K562 (cell line): Measurements from ENCODE around the gene PFN3. TPM values are rescaled to one million over a fixed set of nuclear protein-coding genes. Genes with fewer than 3 reads are reported as not detected.

ENCODE experiments used
- ATAC-seq: fragments of 200-7000 bp; cut with Tn5 transposase; 3 replicates; pipeline ENCODE4 v1.9.1; 2020; ENCODE audit warnings: moderate library complexity
- BruUV-seq: library from RNA; stranded (reverse); fragments of 400-500 nt; replicated peaks from 2 replicates; lab custom pipeline; 2021; lab: Mats Ljungman, UMichigan
- CTCF ChIA-PET: fragments of 300-600 bp; formaldehyde crosslinking; extraction: SDS; loops from one replicate; lab custom pipeline; 2021; ENCODE audit warnings: low intra/inter-chr PET ratio; lab: Yijun Ruan, JAX
- POLR2A ChIA-PET: fragments of 300-600, 350-650 bp; sonication (Branson Sonifier 250); formaldehyde crosslinking; extraction: SDS; loops from one replicate; lab custom pipeline; 2021; ENCODE audit warnings: antibody characterized with exemption, inconsistent platforms; lab: Yijun Ruan, JAX
- DNase-seq, 4 experiments: peaks; one replicate each; pipeline versions ENCODE4 v3.0.0 to v3.0.0-alpha.2; 2011 to 2018; ENCODE audit warnings: low spot score in 3 of 4, mixed read lengths in 3 of 4; ENCODE audit errors: extremely low read depth in 1 of 4
- FAIRE-seq: peaks from 2 replicates; lab custom pipeline; 2011; peaks lifted over from hg19 to GRCh38; lab: Jason Lieb, UNC
- H2AFZ ChIP-seq: 2 replicates; pipeline ENCODE4 v1.6.0; 2011; ENCODE audit warnings: low read depth, low read length, control low read depth, inconsistent platforms
- H3K27ac ChIP-seq: fragments of 200-600 bp; 3 replicates; pipeline ENCODE4 v1.8.0; 2011; ENCODE audit warnings: low read depth, mild to moderate bottlenecking, control low read depth, inconsistent platforms, low read length, moderate library complexity, mixed read lengths; ENCODE audit errors: extremely low read depth
- H3K27me3 ChIP-seq, 2 experiments: fragments of 300-600 bp in 1 of 2; 2 replicates in 1 of 2; 3 replicates in 1 of 2; pipeline versions ENCODE4 v1.6.0 to v1.8.0; 2011; ENCODE audit warnings: inconsistent platforms in 2 of 2, low read length in 2 of 2, mild to moderate bottlenecking in 1 of 2, mixed read lengths in 1 of 2, moderate library complexity in 1 of 2; ENCODE audit not compliant: control insufficient read depth in 2 of 2, insufficient read depth in 2 of 2
- H3K36me3 ChIP-seq: fragments of 300-600 bp; 3 replicates; pipeline ENCODE4 v1.8.0; 2011; ENCODE audit warnings: mild to moderate bottlenecking, low read length, inconsistent platforms; ENCODE audit not compliant: control insufficient read depth, insufficient read depth
- H3K4me1 ChIP-seq, 2 experiments: fragments of 200-600 bp in 1 of 2; replicated peaks in 1 of 2; 2 replicates in 1 of 2; 3 replicates in 1 of 2; pipeline versions ENCODE4 v1.5.1 to v1.8.0; 2011; ENCODE audit warnings: inconsistent platforms in 2 of 2, low read length in 2 of 2, mild to moderate bottlenecking in 1 of 2, mixed read lengths in 1 of 2, moderate library complexity in 1 of 2; ENCODE audit not compliant: control insufficient read depth in 2 of 2, insufficient read depth in 2 of 2
- H3K4me2 ChIP-seq: 2 replicates; pipeline ENCODE4 v1.6.1; 2011; ENCODE audit warnings: low read length, control low read depth, inconsistent platforms, mixed read lengths; ENCODE audit not compliant: insufficient read depth
- H3K4me3 ChIP-seq: fragments of 200-600 bp; sonication (generic), shearing (Covaris generic); 2 replicates; pipeline ENCODE4 v1.5.1; 2016; ENCODE audit warnings: control low read depth, inconsistent platforms
- H3K79me2 ChIP-seq: fragments of 200-600 bp; 3 replicates; pipeline ENCODE4 v1.8.0; 2011; ENCODE audit warnings: low read length, inconsistent platforms; ENCODE audit not compliant: control insufficient read depth, insufficient read depth
- H3K9ac ChIP-seq, 2 experiments: 2 replicates each; pipeline versions ENCODE4 v1.6.0 to v1.6.1; 2011; ENCODE audit warnings: low read depth in 2 of 2, low read length in 2 of 2, control low read depth in 1 of 2, inconsistent platforms in 1 of 2, mild to moderate bottlenecking in 1 of 2, mixed read lengths in 1 of 2; ENCODE audit not compliant: insufficient read depth in 1 of 2
- H3K9me1 ChIP-seq: one replicate; pipeline ENCODE4 v1.6.0; 2011; ENCODE audit warnings: inconsistent platforms, mild to moderate bottlenecking, low read length, moderate library complexity; ENCODE audit not compliant: control insufficient read depth, insufficient read depth
- H3K9me3 ChIP-seq: replicated peaks from 2 replicates; pipeline ENCODE4 v1.5.1; 2011; ENCODE audit warnings: low read depth, low read length, inconsistent platforms; ENCODE audit not compliant: control insufficient read depth, insufficient read depth
- H4K20me1 ChIP-seq: replicated peaks from 2 replicates; pipeline ENCODE4 v1.6.1; 2011; ENCODE audit warnings: low read length, inconsistent platforms, mixed read lengths; ENCODE audit not compliant: control insufficient read depth, insufficient read depth
- CSDE1 ChIP-seq, 2 experiments: fragments of 450-650 bp; IDR thresholded peaks; 2 replicates each; pipeline ENCODE4 v1.6.1; 2016; ENCODE audit warnings: mild to moderate bottlenecking in 1 of 2
- ESRRA ChIP-seq: fragments of 450-650 bp; IDR thresholded peaks from 2 replicates; pipeline ENCODE4 v1.6.1; 2014; ENCODE audit warnings: low read depth, mild to moderate bottlenecking, moderate library complexity, borderline replicate concordance
- FOXK1 ChIP-seq: sonication (generic); formaldehyde crosslinking; IDR thresholded peaks from 2 replicates; pipeline ENCODE4 v1.8.0; 2022; ENCODE audit warnings: missing genetic modification reagents, mild to moderate bottlenecking, borderline replicate concordance
- GATA2 ChIP-seq: sonication (generic); formaldehyde crosslinking; IDR thresholded peaks from 2 replicates; pipeline ENCODE4 v1.4.0; 2020; ENCODE audit warnings: mild to moderate bottlenecking, missing genetic modification reagents
- HDAC1 ChIP-seq, 2 experiments: fragments of 450-650 bp; IDR thresholded peaks; 2 replicates each; pipeline ENCODE4 v1.6.1; 2016 to 2017; ENCODE audit warnings: inconsistent platforms in 1 of 2, mild to moderate bottlenecking in 1 of 2, moderate library complexity in 1 of 2
- PCBP1 ChIP-seq: fragments of 200-400 bp; formaldehyde crosslinking; IDR thresholded peaks from 2 replicates; pipeline ENCODE4 v1.6.1; 2018; ENCODE audit warnings: mild to moderate bottlenecking, low read depth, low read length; ENCODE audit not compliant: poor library complexity, severe bottlenecking
- RCOR1 ChIP-seq, 2 experiments: IDR thresholded peaks; 2 replicates each; pipeline ENCODE4 v1.6.1; 2012; ENCODE audit warnings: low read depth in 2 of 2, low read length in 2 of 2, borderline replicate concordance in 1 of 2, improper control_type of control experiment in 1 of 2
- ZBTB7A ChIP-seq: IDR thresholded peaks from 2 replicates; pipeline ENCODE4 v1.6.1; 2011; ENCODE audit warnings: low read depth, mild to moderate bottlenecking, low read length, moderate library complexity, borderline replicate concordance; ENCODE audit not compliant: control insufficient read depth
- WGBS: fragments of 100-300 bp; shearing (Covaris generic); methylation state at CpG from one replicate; pipeline ENCODE4 v1.1.6; 2016; ENCODE audit warnings: low coverage, mixed read lengths; ENCODE audit not compliant: insufficient coverage; ENCODE audit errors: missing lambda C conversion rate; 5-methylcytosine and 5-hydroxymethylcytosine counted together
- in situ Hi-C: fragments of 300-500 bp; cut with MboI; formaldehyde crosslinking; loops from 4 replicates; pipeline ENCODE4 v1.15.0; 2018; ENCODE audit warnings: inconsistent platforms, mixed read lengths
- intact Hi-C: fragments of 100-400 bp; cut with micrococcal nuclease; formaldehyde crosslinking; loops from 2 replicates; pipeline ENCODE4 v1.14.2; 2022
- polyA plus RNA-seq, 8 experiments: library from polyadenylated mRNA; depleted of rRNA in 4 of 8; stranded (reverse) in 5 of 8; unstranded in 3 of 8; fragments of >200 nt; fragmentation: Nextera tagmentation in 2 of 8; fragmentation: Illumina TruSeq in 1 of 8; extraction: Ambion mirVana in 2 of 8; extraction: Trizol in 1 of 8; gene quantifications; 2 replicates each; pipeline versions ENCODE4 v1.2.1 to v1.2.3, GENCODE V29; 2011 to 2014; ENCODE audit warnings: inconsistent platforms in 1 of 8, missing spikeins in 1 of 8
- total RNA-seq, 7 experiments: library from RNA; depleted of rRNA in 6 of 7; stranded (reverse); fragments of >200 nt in 6 of 7; fragmentation: Illumina TruSeq in 2 of 7; extraction: Trizol in 2 of 7; gene quantifications; 2 replicates each; pipeline versions ENCODE4 v1.2.1 to v1.2.3, GENCODE V29; 2011 to 2021; ENCODE audit warnings: low replicate concordance in 1 of 7
- TF ChIP-seq, protein P1 (sequence below): fragments of 450-650 bp; formaldehyde crosslinking; IDR thresholded peaks from 2 replicates; pipeline ENCODE4 v1.4.0; 2020; ENCODE audit warnings: mild to moderate bottlenecking, moderate library complexity

The PFN3 gene
- total and polyA plus RNA-seq, 9 of the 15 experiments (the other 6 are each of a cell fraction or from before 2014, with no cell fraction given) = not detected

DNA sequence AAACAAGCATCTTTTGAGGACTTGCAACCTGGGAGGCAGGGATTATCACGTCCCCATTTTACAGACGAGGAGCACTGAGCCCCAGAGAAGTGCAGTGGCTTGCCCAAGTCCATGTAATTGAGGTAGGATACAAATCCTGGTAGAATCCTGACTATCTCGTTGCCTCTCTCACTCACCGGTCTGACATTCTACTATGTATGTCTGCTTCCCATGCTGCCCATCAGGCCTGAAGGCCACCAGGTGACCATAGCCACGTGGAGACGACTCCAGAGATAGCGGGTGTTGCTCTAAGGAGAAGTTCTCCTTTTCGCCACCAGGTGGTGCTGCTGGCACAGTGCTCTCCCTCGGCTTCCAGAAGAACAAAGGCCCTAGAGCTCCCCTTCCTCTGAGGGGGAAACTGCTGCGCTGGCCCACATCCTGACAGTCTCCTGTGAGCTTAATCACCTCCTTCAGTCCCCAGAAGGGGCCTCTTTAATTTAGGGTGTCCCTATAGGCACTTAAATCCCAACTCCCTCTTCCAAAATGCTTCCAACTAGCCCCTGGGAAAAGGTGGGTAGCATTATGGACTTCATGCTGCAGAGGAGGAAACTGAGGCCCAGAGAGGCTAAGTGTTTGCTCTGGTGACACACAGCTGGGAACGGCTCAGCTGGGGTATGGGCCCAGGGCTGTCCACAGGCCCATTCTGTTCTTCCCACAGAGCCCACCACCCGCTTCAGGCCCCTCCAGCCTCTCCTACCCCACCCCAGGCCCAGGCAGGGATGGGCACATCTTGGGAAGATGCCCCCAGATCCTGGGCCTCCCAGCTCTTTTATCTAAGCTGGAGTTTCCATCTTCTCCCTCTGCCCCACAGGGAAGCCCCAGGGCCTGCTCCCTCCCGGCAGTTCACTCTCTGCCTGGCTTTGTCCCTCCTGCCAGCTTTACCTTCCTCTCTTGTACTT, 9.8 kb downstream of the PFN3 start:
- FAIRE-seq (peak; percentile 98), DNase-seq (peak; percentile 92 to 93 (median 92)), ATAC-seq (peak; percentile 96)
- Histone ChIP-seq H4K20me1 (no peaks in the 10 kb centered on the region), H3K4me1 (peaks cover 7 to 8% of the 10 kb centered on the region in 2 experiments; a peak in 3 of 5 replicates), H3K79me2 (no peaks in the 10 kb centered on the region), H2AFZ (peak overlapping the region; percentile 94), H3K36me3 (no peaks in the 10 kb centered on the region), H3K9me3 (no peaks in the 10 kb centered on the region), H3K27me3 (peaks cover 0 to 4% of the 10 kb centered on the region in 2 experiments; a peak in 3 of 5 replicates), H3K27ac (no peak overlapping the region), H3K9me1 (no peaks in the 10 kb centered on the region), H3K4me3 (no peak overlapping the region), H3K4me2 (no peak overlapping the region; the same call in 1 of the 2 replicates), H3K9ac (peak overlapping the region; percentile 3 to 69; a peak in 3 of 4 replicates)
- WGBS = 29% methylated on average over 13 of the region's 13 CpGs
- BruUV-seq = no TSS peak
- CTCF ChIA-PET = interaction anchor here (0.6 to 4.6 kb wide), 8 partner anchors 8 to 110 kb away, joined by 3 to 78 read pairs (median 3); no protein-coding TSS in a partner anchor
- POLR2A ChIA-PET = interaction anchor here (0.6 to 2.0 kb wide), 10 partner anchors 12 to 88 kb away, joined by 3 to 7 read pairs (median 4); no protein-coding TSS in a partner anchor
- in situ Hi-C loops = loop anchor here (5.0 to 10.0 kb wide), 2 partner anchors 57 to 674 kb away; partner anchors contain the start of gene PRR7
- intact Hi-C loops = loop anchor here (1.0 kb wide), 3 partner anchors 20 to 72 kb away; no protein-coding TSS in a partner anchor
- TF ChIP-seq GATA2 (peak; percentile 54; the same call in 1 of the 2 replicates), FOXK1 (peak; percentile 75; the same call in 1 of the 2 replicates), PCBP1 (no peak), CSDE1 (IDR thresholded peaks at IDR 0.05) (peak in 1 of 2 experiments; percentile 57; a peak in 1 of 4 replicates), ESRRA (peak; percentile 27; the same call in 1 of the 2 replicates), HDAC1 (IDR thresholded peaks at IDR 0.05) (peak in 1 of 2 experiments; percentile 52; a peak in 2 of 4 replicates), RCOR1 (IDR thresholded peaks at IDR 0.05; ENCODE audit: borderline replicate concordance in 1 of 2, low read depth in 2 of 2, low read length in 2 of 2) (0 out of 4 replicates have a peak, but pooled peaks of 1 of the 2 experiments have one; percentile 20), ZBTB7A (peak; percentile 67; the same call in 1 of the 2 replicates)
- TF ChIP-seq, protein P1, sequence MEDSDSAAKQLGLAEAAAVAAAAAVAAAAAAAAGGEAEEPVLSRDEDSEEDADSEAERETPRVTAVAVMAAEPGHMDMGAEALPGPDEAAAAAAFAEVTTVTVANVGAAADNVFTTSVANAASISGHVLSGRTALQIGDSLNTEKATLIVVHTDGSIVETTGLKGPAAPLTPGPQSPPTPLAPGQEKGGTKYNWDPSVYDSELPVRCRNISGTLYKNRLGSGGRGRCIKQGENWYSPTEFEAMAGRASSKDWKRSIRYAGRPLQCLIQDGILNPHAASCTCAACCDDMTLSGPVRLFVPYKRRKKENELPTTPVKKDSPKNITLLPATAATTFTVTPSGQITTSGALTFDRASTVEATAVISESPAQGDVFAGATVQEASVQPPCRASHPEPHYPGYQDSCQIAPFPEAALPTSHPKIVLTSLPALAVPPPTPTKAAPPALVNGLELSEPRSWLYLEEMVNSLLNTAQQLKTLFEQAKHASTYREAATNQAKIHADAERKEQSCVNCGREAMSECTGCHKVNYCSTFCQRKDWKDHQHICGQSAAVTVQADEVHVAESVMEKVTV (CRISPR knock-in tag) = peak; percentile 72
